ENCODE measurements around the gene CHP2. TPM values are rescaled to one million over a fixed set of nuclear protein-coding genes. Genes with fewer than 3 reads are reported as not detected.

The CHP2 gene
- total and polyA plus RNA-seq, 2 donors (not counting 3 experiments of a cell fraction or from before 2014, with no cell fraction given) = not detected

- dilution Hi-C loops (cut with MboI; ENCODE audit: extremely low pct_ligation_motif_present, low sequenced_read_pairs) = no loop called here
- FAIRE-seq = no peak
- H3K9me1 ChIP-seq (replicated peaks; ENCODE audit: control insufficient read depth, extremely low read depth, insufficient read depth, low read length) = no peaks in the 10 kb centered on the region
Measured at GRCh38 chr16:23796941-23797340, 42.1 kb downstream of the CHP2 start.

More at GRCh38 chr16:23796941-23797340, 42.1 kb downstream of the CHP2 start:
- Histone ChIP-seq H4K20me1 (replicated peaks; ENCODE audit: control insufficient read depth, extremely low read depth, insufficient read depth, low read length) (no peaks in the 10 kb centered on the region), H3K9ac (replicated peaks; ENCODE audit: extremely low read depth, insufficient read depth, low read length) (no peak overlapping the region), H3K4me3 (replicated peaks in 1 of 3; ENCODE audit: insufficient read depth in 1 of 3, low read depth in 1 of 3, low read length in 3 of 3) (no peak overlapping the region), H3K9me3 (replicated peaks; ENCODE audit: control insufficient read depth, insufficient read depth, low read length) (no peaks in the 10 kb centered on the region), H3K79me2 (ENCODE audit: control insufficient read depth, insufficient read depth, low read length) (no peaks in the 10 kb centered on the region), H3K4me2 (ENCODE audit: insufficient read depth, low read length) (no peak overlapping the region), H3K27me3 (ENCODE audit: control insufficient read depth in 2 of 2, insufficient read depth in 2 of 2, low read length in 2 of 2) (no peaks in the 10 kb centered on the region), H3K36me3 (ENCODE audit: control insufficient read depth in 2 of 2, extremely low read depth in 1 of 2, insufficient read depth in 2 of 2, low read length in 2 of 2) (no peaks in the 10 kb centered on the region), H3K27ac (ENCODE audit: insufficient read depth, low read depth, low read length) (no peak overlapping the region), H2AFZ (ENCODE audit: low read depth, low read length) (no peak overlapping the region), H3K4me1 (ENCODE audit: control insufficient read depth, extremely low read depth, insufficient read depth, low read length) (no peaks in the 10 kb centered on the region)
- no peak for DNase-seq (ENCODE audit: low read depth, low spot score)
- no TSS peak for BruUV-seq (replicated peaks)
- TF ChIP-seq MAX (IDR thresholded peaks at IDR 0.05; ENCODE audit: insufficient read depth, insufficient read length) (no peak), JUN (IDR thresholded peaks at IDR 0.05; ENCODE audit: borderline replicate concordance, insufficient read depth, insufficient read length, low read depth) (no peak), CTCF (IDR thresholded peaks at IDR 0.05; ENCODE audit: extremely low read depth in 1 of 2, insufficient read depth in 1 of 2, low read depth in 1 of 2, low read length in 2 of 2) (no peak), MYC (IDR thresholded peaks at IDR 0.05; ENCODE audit: low read depth, low read length) (no peak), EZH2 (IDR thresholded peaks at IDR 0.05; ENCODE audit: borderline replicate concordance, low read depth, low read length, severe bottlenecking) (no peak), GATA2 (IDR thresholded peaks at IDR 0.05; ENCODE audit: insufficient read depth, insufficient read length, low read depth, low read length) (no peak), POLR2A (IDR thresholded peaks at IDR 0.05; ENCODE audit: low read depth, low read length) (no peak), FOS (IDR thresholded peaks at IDR 0.05; ENCODE audit: borderline replicate concordance, insufficient read depth, low read length) (no peak), POLR2AphosphoS5 (IDR thresholded peaks at IDR 0.05; ENCODE audit: insufficient read depth, low read depth, low read length) (no peak)
- CTCF ChIA-PET = interaction anchor here (0.7 to 13.3 kb wide), 3 partner anchors 31 to 708 kb away, joined by 4 to 133 read pairs (median 7); no protein-coding TSS in a partner anchor
- intact Hi-C loops (cut with micrococcal nuclease) = no loop called here
- POLR2A ChIA-PET = no interaction called here

Data from endothelial cell of umbilical vein (primary cell).